Ishikawa (cell line): Measurements from ENCODE around the gene USP6NL.

ENCODE experiments used
- CREB1 ChIP-seq: IDR thresholded peaks from 2 replicates; pipeline ENCODE4 v1.6.1; 2012; ENCODE audit warnings: low read depth
- EGR1 ChIP-seq: IDR thresholded peaks from 2 replicates; pipeline ENCODE4 v1.6.1; 2012
- EP300 ChIP-seq: IDR thresholded peaks from 2 replicates; pipeline ENCODE4 v1.6.1; 2012; ENCODE audit warnings: borderline replicate concordance
- RAD21 ChIP-seq: IDR thresholded peaks from 2 replicates; pipeline ENCODE4 v1.6.1; 2012; ENCODE audit warnings: low read depth
- TCF12 ChIP-seq: IDR thresholded peaks from 2 replicates; pipeline ENCODE4 v1.6.1; 2012; ENCODE audit warnings: low read depth
- TF ChIP-seq, protein P1 (sequence below): IDR thresholded peaks from 2 replicates; pipeline ENCODE4 v1.6.1; 2012

DNA sequence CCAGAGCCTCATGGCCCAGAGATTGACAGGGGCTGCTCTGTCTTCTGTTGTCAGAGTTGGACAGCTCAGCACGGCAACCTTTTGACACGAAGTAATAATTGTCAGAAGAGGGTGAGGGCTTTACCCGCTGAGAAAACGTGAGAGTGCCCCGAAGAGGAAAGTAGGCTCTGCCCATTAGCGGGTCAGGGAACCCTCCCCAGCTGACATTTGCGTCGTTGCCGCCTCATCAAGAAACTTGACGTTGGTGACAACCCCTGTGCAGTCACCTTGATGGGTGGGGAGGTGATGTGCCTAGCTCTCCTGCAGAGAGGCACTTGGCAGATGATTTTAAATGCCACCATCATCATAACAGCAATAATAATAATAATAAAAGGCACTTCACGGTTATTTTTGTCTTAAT lies 202.1 kb downstream of the USP6NL start:
- TF ChIP-seq TCF12 (no peak), EGR1 (no peak), EP300 (no peak), RAD21 (no peak), CREB1 (no peak)
- TF ChIP-seq, protein P1, sequence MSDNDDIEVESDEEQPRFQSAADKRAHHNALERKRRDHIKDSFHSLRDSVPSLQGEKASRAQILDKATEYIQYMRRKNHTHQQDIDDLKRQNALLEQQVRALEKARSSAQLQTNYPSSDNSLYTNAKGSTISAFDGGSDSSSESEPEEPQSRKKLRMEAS = no peak
